ENCODE measurements around the gene SOX4.

- TF ChIP-seq CTCF (IDR thresholded peaks at IDR 0.05) (no peak), EZH2 (IDR thresholded peaks at IDR 0.05; ENCODE audit: borderline replicate concordance, insufficient read depth, low read depth, low read length, poor library complexity, severe bottlenecking) (no peak)
Observed at GRCh38 chr6:21594416-21595281, 1.1 kb downstream of the SOX4 start.

Data from B cell (primary cell).